ENCODE data around the gene MFSD2A.
"Not testable (repeated sequence)": the region's sequence is repeated elsewhere in the genome, so short reads cannot be mapped to it uniquely, and the experiment has no call there.

- TF ChIP-seq CTCF, POLR2A (IDR thresholded peaks at IDR 0.05): not testable (repeated sequence)
Measured at GRCh38 chr1:40007481-40008034, 52.6 kb downstream of the MFSD2A start.

Measured in Peyer's patch (tissue), 4 donors.